Osteocyte (in vitro differentiated cells): Measurements from ENCODE around the gene TSSK6. TPM values are rescaled to one million over a fixed set of nuclear protein-coding genes. Genes with fewer than 3 reads are reported as not detected.

Experiments
- DNase-seq: peaks from one replicate; pipeline ENCODE4 v3.0.0; 2021; ENCODE audit warnings: mixed read lengths; ENCODE audit not compliant: unreplicated experiment; ENCODE audit errors: extremely low spot score
- H3K27ac Mint-ChIP-seq: one replicate; pipeline ENCODE4 v1.8.0; 2021; ENCODE audit warnings: mild to moderate bottlenecking, mixed read lengths; ENCODE audit not compliant: unreplicated experiment
- H3K27me3 Mint-ChIP-seq: one replicate; pipeline ENCODE4 v1.8.0; 2021; ENCODE audit warnings: mixed read lengths; ENCODE audit not compliant: unreplicated experiment
- H3K36me3 Mint-ChIP-seq: one replicate; pipeline ENCODE4 v1.8.0; 2021; ENCODE audit warnings: mixed read lengths; ENCODE audit not compliant: unreplicated experiment
- H3K4me1 Mint-ChIP-seq: one replicate; pipeline ENCODE4 v1.8.0; 2021; ENCODE audit warnings: mixed read lengths; ENCODE audit not compliant: unreplicated experiment
- H3K4me3 Mint-ChIP-seq: one replicate; pipeline ENCODE4 v1.8.0; 2021; ENCODE audit warnings: mild to moderate bottlenecking, moderate library complexity, mixed read lengths; ENCODE audit not compliant: unreplicated experiment
- H3K9me3 Mint-ChIP-seq: one replicate; pipeline ENCODE4 v1.8.0; 2021; ENCODE audit warnings: mixed read lengths; ENCODE audit not compliant: unreplicated experiment
- CTCF ChIP-seq: fragments of 200-600 bp; sonication (generic); IDR thresholded peaks from 2 replicates; pipeline ENCODE4 v1.5.0; 2021; ENCODE audit warnings: antibody characterized with exemption, mild to moderate bottlenecking, moderate library complexity
- total RNA-seq: library from RNA; stranded (reverse); gene quantifications from 2 replicates; pipeline ENCODE4 v1.2.1, GENCODE V29; 2021

The TSSK6 gene
- total RNA-seq, 1 donor from 2014 or later = 1.7 TPM

GRCh38 chr19:19532806-19533701 is 17.7 kb upstream of the TSSK6 start:
- Mint-ChIP-seq H3K27ac (no peak overlapping the region), H3K27me3 (no peaks in the 10 kb centered on the region), H3K36me3 (no peaks in the 10 kb centered on the region), H3K9me3 (no peaks in the 10 kb centered on the region), H3K4me3 (no peak overlapping the region), H3K4me1 (peaks cover 28% of the 10 kb centered on the region)
- no peak for DNase-seq
- TF ChIP-seq CTCF = no peak

- DNase-seq = peak; percentile 94
- Mint-ChIP-seq H3K4me1 (peaks cover 25% of the 10 kb centered on the region), H3K9me3 (no peaks in the 10 kb centered on the region), H3K36me3 (peaks cover 2% of the 10 kb centered on the region), H3K27ac (no peak overlapping the region), H3K27me3 (no peaks in the 10 kb centered on the region), H3K4me3 (no peak overlapping the region)
- TF ChIP-seq CTCF = peak; percentile 97
These were observed 16.8 kb upstream of the TSSK6 start for GRCh38 chr19:19531951-19532805.

GRCh38 chr19:19530889-19531288 is 15.5 kb upstream of the TSSK6 start:
- Mint-ChIP-seq H3K4me1 (peaks cover 23% of the 10 kb centered on the region), H3K9me3 (no peaks in the 10 kb centered on the region), H3K36me3 (peaks cover 2% of the 10 kb centered on the region), H3K27ac (peak overlapping the region; percentile 9), H3K27me3 (no peaks in the 10 kb centered on the region), H3K4me3 (no peak overlapping the region)
- no peak for TF ChIP-seq CTCF
- DNase-seq = no peak

- peak overlapping the region; percentile 9 for H3K27ac Mint-ChIP-seq
These were observed 15.1 kb upstream of the TSSK6 start for GRCh38 chr19:19530423-19530804.

More at GRCh38 chr19:19530423-19530804, 15.1 kb upstream of the TSSK6 start:
- no peak for DNase-seq
- peaks cover 2% of the 10 kb centered on the region for H3K36me3 Mint-ChIP-seq
- peaks cover 23% of the 10 kb centered on the region for H3K4me1 Mint-ChIP-seq
- H3K27me3 Mint-ChIP-seq = no peaks in the 10 kb centered on the region
- TF ChIP-seq CTCF = no peak
- H3K9me3 Mint-ChIP-seq = no peaks in the 10 kb centered on the region
- no peak overlapping the region for H3K4me3 Mint-ChIP-seq
